ENCODE measurements around the gene TCFL5.

The TCFL5 gene

DNA sequence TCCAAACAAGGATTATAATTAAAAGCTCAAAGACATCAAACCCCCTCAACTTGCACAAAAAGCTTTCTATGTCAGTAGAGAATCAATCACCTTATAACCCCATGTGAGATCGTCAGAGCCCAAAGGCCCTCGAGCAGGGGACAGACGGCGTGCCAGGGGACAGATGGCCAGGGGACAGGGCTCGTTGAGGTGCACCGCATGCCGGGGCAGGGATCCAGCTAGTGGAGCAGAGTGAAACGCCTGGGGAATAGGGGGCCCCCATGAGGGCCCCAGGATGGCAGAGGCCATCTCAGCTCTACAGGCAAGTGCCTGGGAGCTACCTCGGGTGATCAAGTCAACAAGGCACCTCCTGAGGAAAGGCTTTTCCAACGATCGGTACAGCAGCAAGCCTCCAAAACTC lies 36.0 kb upstream of the TCFL5 start:
- Histone ChIP-seq H3K79me2 (ENCODE audit: insufficient read depth, low read length) (no peaks in the 10 kb centered on the region), H3K27ac (ENCODE audit: low read depth, low read length, poor library complexity, severe bottlenecking) (no peak overlapping the region), H3K9me3 (ENCODE audit: low read length) (no peaks in the 10 kb centered on the region), H3K4me2 (ENCODE audit: low read length) (no peak overlapping the region), H3K4me3 (ENCODE audit: low read depth, low read length, poor library complexity, severe bottlenecking) (no peak overlapping the region), H3K9ac (ENCODE audit: low read length) (no peak overlapping the region), H3F3A (ENCODE audit: insufficient read depth, low read length) (0 out of 2 replicates have a peak, but pooled peaks cover 3% of the 10 kb centered on the region), H3K4me1 (ENCODE audit: insufficient read depth, low read length, severe bottlenecking) (peaks cover 26% of the 10 kb centered on the region), H2AFZ (ENCODE audit: low read length) (no peak overlapping the region), H3K9me2 (ENCODE audit: low read depth, low read length) (no peaks in the 10 kb centered on the region), H3K27me3 (ENCODE audit: insufficient read depth, low read length) (no peaks in the 10 kb centered on the region), H3K36me3 (ENCODE audit: insufficient read depth, low read length) (peaks cover 69% of the 10 kb centered on the region), H4K20me1 (ENCODE audit: insufficient read depth, low read length) (no peaks in the 10 kb centered on the region)
- TF ChIP-seq, protein P1, sequence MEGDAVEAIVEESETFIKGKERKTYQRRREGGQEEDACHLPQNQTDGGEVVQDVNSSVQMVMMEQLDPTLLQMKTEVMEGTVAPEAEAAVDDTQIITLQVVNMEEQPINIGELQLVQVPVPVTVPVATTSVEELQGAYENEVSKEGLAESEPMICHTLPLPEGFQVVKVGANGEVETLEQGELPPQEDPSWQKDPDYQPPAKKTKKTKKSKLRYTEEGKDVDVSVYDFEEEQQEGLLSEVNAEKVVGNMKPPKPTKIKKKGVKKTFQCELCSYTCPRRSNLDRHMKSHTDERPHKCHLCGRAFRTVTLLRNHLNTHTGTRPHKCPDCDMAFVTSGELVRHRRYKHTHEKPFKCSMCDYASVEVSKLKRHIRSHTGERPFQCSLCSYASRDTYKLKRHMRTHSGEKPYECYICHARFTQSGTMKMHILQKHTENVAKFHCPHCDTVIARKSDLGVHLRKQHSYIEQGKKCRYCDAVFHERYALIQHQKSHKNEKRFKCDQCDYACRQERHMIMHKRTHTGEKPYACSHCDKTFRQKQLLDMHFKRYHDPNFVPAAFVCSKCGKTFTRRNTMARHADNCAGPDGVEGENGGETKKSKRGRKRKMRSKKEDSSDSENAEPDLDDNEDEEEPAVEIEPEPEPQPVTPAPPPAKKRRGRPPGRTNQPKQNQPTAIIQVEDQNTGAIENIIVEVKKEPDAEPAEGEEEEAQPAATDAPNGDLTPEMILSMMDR (IDR thresholded peaks at IDR 0.05; ENCODE audit: low read length): no peak
- TF ChIP-seq EZH2 (IDR thresholded peaks at IDR 0.05; ENCODE audit: borderline replicate concordance, low read length): no peak

DNA sequence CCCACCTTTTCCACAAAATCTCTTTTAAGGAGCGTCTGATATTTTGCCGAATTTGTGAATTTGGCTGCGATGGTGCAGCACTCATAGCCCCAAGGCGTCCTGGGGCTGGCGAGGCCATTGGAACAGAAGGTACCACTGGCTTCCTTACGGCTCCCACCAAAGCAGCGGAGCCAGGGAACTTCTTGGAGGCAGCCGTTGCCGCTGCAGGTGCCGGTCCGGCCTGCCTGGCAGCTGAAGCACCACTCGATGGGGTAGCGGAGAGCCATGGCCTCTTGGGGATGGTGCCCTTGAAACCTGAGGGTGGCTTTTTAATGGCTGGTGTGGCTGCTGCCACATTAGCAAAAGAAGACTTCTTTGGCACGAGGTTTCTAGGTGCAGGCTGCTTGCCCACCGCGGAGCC lies 34.9 kb upstream of the TCFL5 start:
- no peak overlapping the region for H3K9ac ChIP-seq (ENCODE audit: low read length)
- H3K27ac ChIP-seq (ENCODE audit: low read depth, low read length, poor library complexity, severe bottlenecking): no peak overlapping the region
- H3K36me3 ChIP-seq (ENCODE audit: insufficient read depth, low read length): peaks cover 69% of the 10 kb centered on the region
- no peak overlapping the region for H2AFZ ChIP-seq (ENCODE audit: low read length)
- no peaks in the 10 kb centered on the region for H3K27me3 ChIP-seq (ENCODE audit: insufficient read depth, low read length)
- H4K20me1 ChIP-seq (ENCODE audit: insufficient read depth, low read length): no peaks in the 10 kb centered on the region
- peaks cover 25% of the 10 kb centered on the region for H3K4me1 ChIP-seq (ENCODE audit: insufficient read depth, low read length, severe bottlenecking)
- no peak overlapping the region for H3K4me3 ChIP-seq (ENCODE audit: low read depth, low read length, poor library complexity, severe bottlenecking)
- H3K79me2 ChIP-seq (ENCODE audit: insufficient read depth, low read length): no peaks in the 10 kb centered on the region
- no peaks in the 10 kb centered on the region for H3K9me3 ChIP-seq (ENCODE audit: low read length)
- no peak overlapping the region for H3K4me2 ChIP-seq (ENCODE audit: low read length)
- H3F3A ChIP-seq (ENCODE audit: insufficient read depth, low read length): 0 out of 2 replicates have a peak, but pooled peaks cover 1% of the 10 kb centered on the region
- H3K9me2 ChIP-seq (ENCODE audit: low read depth, low read length): no peaks in the 10 kb centered on the region
- no peak for TF ChIP-seq EZH2 (IDR thresholded peaks at IDR 0.05; ENCODE audit: borderline replicate concordance, low read length)
- TF ChIP-seq, protein P1 (IDR thresholded peaks at IDR 0.05; ENCODE audit: low read length): no peak

DNA sequence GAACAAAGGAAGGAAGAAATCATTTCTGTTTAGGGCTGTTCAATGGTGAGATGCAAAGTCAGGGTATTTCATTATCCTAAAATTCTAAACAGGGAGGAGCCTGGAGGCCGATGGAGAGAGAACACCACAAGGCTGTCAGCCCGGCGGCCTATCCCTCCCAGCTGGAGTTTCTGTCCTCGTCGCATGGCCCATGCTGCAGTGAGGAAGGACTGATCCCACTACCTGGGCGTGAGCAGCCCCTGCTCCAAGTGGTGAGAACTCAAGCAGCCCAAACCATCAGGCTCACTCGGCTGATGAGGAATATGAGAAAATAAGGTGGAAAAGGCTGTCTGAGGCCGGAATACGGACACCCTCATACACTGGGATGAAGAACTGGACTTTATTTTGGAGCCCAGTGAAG lies 33.9 kb upstream of the TCFL5 start:
- Histone ChIP-seq H2AFZ (ENCODE audit: low read length) (no peak overlapping the region), H3K9me2 (ENCODE audit: low read depth, low read length) (no peaks in the 10 kb centered on the region), H3K4me1 (ENCODE audit: insufficient read depth, low read length, severe bottlenecking) (peaks cover 15% of the 10 kb centered on the region), H3K36me3 (ENCODE audit: insufficient read depth, low read length) (peaks cover 75% of the 10 kb centered on the region), H4K20me1 (ENCODE audit: insufficient read depth, low read length) (no peaks in the 10 kb centered on the region), H3F3A (ENCODE audit: insufficient read depth, low read length) (no peaks in the 10 kb centered on the region), H3K27ac (ENCODE audit: low read depth, low read length, poor library complexity, severe bottlenecking) (no peak overlapping the region), H3K79me2 (ENCODE audit: insufficient read depth, low read length) (no peaks in the 10 kb centered on the region), H3K4me2 (ENCODE audit: low read length) (no peak overlapping the region), H3K9me3 (ENCODE audit: low read length) (no peaks in the 10 kb centered on the region), H3K9ac (ENCODE audit: low read length) (no peak overlapping the region), H3K4me3 (ENCODE audit: low read depth, low read length, poor library complexity, severe bottlenecking) (no peak overlapping the region), H3K27me3 (ENCODE audit: insufficient read depth, low read length) (no peaks in the 10 kb centered on the region)
- no peak for TF ChIP-seq EZH2 (IDR thresholded peaks at IDR 0.05; ENCODE audit: borderline replicate concordance, low read length)
- TF ChIP-seq, protein P1 (IDR thresholded peaks at IDR 0.05; ENCODE audit: low read length): no peak

Data from OCI-LY1 (cell line).